GM21786 (cell line): ENCODE data around the gene SCYGR3.

ENCODE experiments used
- ATAC-seq: cut with Tn5 transposase; IDR thresholded peaks from one replicate; pipeline ENCODE4 v1.9.1; 2021; ENCODE audit not compliant: unreplicated experiment

SCYGR3 gene

GRCh38 chr2:227565080-227565479 lies 49.6 kb downstream of the SCYGR3 start:
- no peak for ATAC-seq
